BLaER1 (cell line): ENCODE measurements around the gene KRTAP16-1.

ENCODE experiments used
- H3K27ac ChIP-seq: shearing (Covaris generic); formaldehyde crosslinking; 2 replicates; pipeline ENCODE4 v1.8.1; 2022
- H3K27me3 ChIP-seq: shearing (Covaris generic); formaldehyde crosslinking; 2 replicates; pipeline ENCODE4 v1.8.1; 2022
- H3K36me3 ChIP-seq: shearing (Covaris generic); formaldehyde crosslinking; 2 replicates; pipeline ENCODE4 v1.8.1; 2022
- H3K4me1 ChIP-seq: shearing (Covaris generic); formaldehyde crosslinking; 2 replicates; pipeline ENCODE4 v1.8.1; 2022
- H3K4me2 ChIP-seq: shearing (Covaris generic); formaldehyde crosslinking; 2 replicates; pipeline ENCODE4 v1.8.1; 2022
- H3K4me3 ChIP-seq: shearing (Covaris generic); formaldehyde crosslinking; 2 replicates; pipeline ENCODE4 v1.8.1; 2022
- H3K9ac ChIP-seq: shearing (Covaris generic); formaldehyde crosslinking; 2 replicates; pipeline ENCODE4 v1.8.1; 2022
- H3K9me3 ChIP-seq: shearing (Covaris generic); formaldehyde crosslinking; 2 replicates; pipeline ENCODE4 v1.8.1; 2022
- H4K20me1 ChIP-seq: shearing (Covaris generic); formaldehyde crosslinking; 2 replicates; pipeline ENCODE4 v1.8.1; 2022
- Cebpa-rat ChIP-seq: shearing (Covaris generic); IDR thresholded peaks from 2 replicates; pipeline ENCODE4 v1.8.1; 2022

KRTAP16-1 gene

GRCh38 chr17:41331606-41332005 is 22.5 kb upstream of the KRTAP16-1 start:
- Histone ChIP-seq H3K9ac (no peak overlapping the region), H3K4me2 (no peak overlapping the region), H3K36me3 (no peaks in the 10 kb centered on the region), H3K4me3 (no peak overlapping the region), H3K27me3 (no peaks in the 10 kb centered on the region), H3K4me1 (peaks cover 21% of the 10 kb centered on the region), H3K27ac (no peak overlapping the region), H4K20me1 (no peaks in the 10 kb centered on the region), H3K9me3 (no peaks in the 10 kb centered on the region)
- TF ChIP-seq Cebpa-rat, result no peak

- no peak overlapping the region for H3K4me2 ChIP-seq
- no peaks in the 10 kb centered on the region for H3K36me3 ChIP-seq
- no peaks in the 10 kb centered on the region for H3K9me3 ChIP-seq
- H3K4me3 ChIP-seq, result no peak overlapping the region
- peaks cover 20% of the 10 kb centered on the region for H3K4me1 ChIP-seq
- H3K27me3 ChIP-seq, result no peaks in the 10 kb centered on the region
- no peak for TF ChIP-seq Cebpa-rat
- no peaks in the 10 kb centered on the region for H4K20me1 ChIP-seq
- H3K9ac ChIP-seq, result no peak overlapping the region
- no peak overlapping the region for H3K27ac ChIP-seq
Observed at GRCh38 chr17:41329279-41329948, 20.3 kb upstream of the KRTAP16-1 start.

GRCh38 chr17:41328207-41328606 is 19.1 kb upstream of the KRTAP16-1 start:
- Histone ChIP-seq H3K4me2 (no peak overlapping the region), H3K4me3 (no peak overlapping the region), H3K4me1 (peaks cover 12% of the 10 kb centered on the region), H4K20me1 (no peaks in the 10 kb centered on the region), H3K27me3 (no peaks in the 10 kb centered on the region), H3K9me3 (no peaks in the 10 kb centered on the region), H3K9ac (no peak overlapping the region), H3K36me3 (no peaks in the 10 kb centered on the region), H3K27ac (no peak overlapping the region; the same call in 1 of the 2 replicates)
- TF ChIP-seq Cebpa-rat, result no peak

GRCh38 chr17:41327411-41328120 is 18.5 kb upstream of the KRTAP16-1 start:
- no peaks in the 10 kb centered on the region for H4K20me1 ChIP-seq
- peak overlapping the region; percentile 15; the same call in 1 of the 2 replicates for H3K4me2 ChIP-seq
- no peak overlapping the region for H3K9ac ChIP-seq
- peaks cover 12% of the 10 kb centered on the region for H3K4me1 ChIP-seq
- no peak overlapping the region; the same call in 1 of the 2 replicates for H3K27ac ChIP-seq
- H3K4me3 ChIP-seq, result no peak overlapping the region
- TF ChIP-seq Cebpa-rat, result no peak
- H3K27me3 ChIP-seq, result no peaks in the 10 kb centered on the region
- no peaks in the 10 kb centered on the region for H3K36me3 ChIP-seq
- no peaks in the 10 kb centered on the region for H3K9me3 ChIP-seq

- peaks cover 12% of the 10 kb centered on the region for H3K4me1 ChIP-seq
- no peak for TF ChIP-seq Cebpa-rat
- H3K36me3 ChIP-seq, result no peaks in the 10 kb centered on the region
- 0 out of 2 replicates have a peak overlapping the region, but pooled peaks have one; percentile 8 for H3K27ac ChIP-seq
- no peaks in the 10 kb centered on the region for H4K20me1 ChIP-seq
- no peak overlapping the region for H3K9ac ChIP-seq
- H3K27me3 ChIP-seq, result no peaks in the 10 kb centered on the region
- no peaks in the 10 kb centered on the region for H3K9me3 ChIP-seq
- H3K4me3 ChIP-seq, result no peak overlapping the region
- peak overlapping the region; percentile 15; the same call in 1 of the 2 replicates for H3K4me2 ChIP-seq
Observed at GRCh38 chr17:41326173-41327145, 17.4 kb upstream of the KRTAP16-1 start.

- 0 out of 2 replicates have a peak overlapping the region, but pooled peaks have one; percentile 8 for H3K27ac ChIP-seq
- H3K27me3 ChIP-seq, result no peaks in the 10 kb centered on the region
- TF ChIP-seq Cebpa-rat, result no peak
- H3K36me3 ChIP-seq, result no peaks in the 10 kb centered on the region
- peaks cover 12% of the 10 kb centered on the region for H3K4me1 ChIP-seq
- no peak overlapping the region for H3K4me3 ChIP-seq
- no peak overlapping the region for H3K9ac ChIP-seq
- no peaks in the 10 kb centered on the region for H4K20me1 ChIP-seq
- H3K4me2 ChIP-seq, result no peak overlapping the region
- peaks cover 3% of the 10 kb centered on the region for H3K9me3 ChIP-seq
Observed at GRCh38 chr17:41325611-41326010, 16.5 kb upstream of the KRTAP16-1 start.

- H3K9ac ChIP-seq, result no peak overlapping the region
Observed at GRCh38 chr17:41325126-41325525, 16.0 kb upstream of the KRTAP16-1 start.

GRCh38 chr17:41324180-41325075 is 15.3 kb upstream of the KRTAP16-1 start:
- Histone ChIP-seq H3K27me3 (no peaks in the 10 kb centered on the region), H3K9ac (no peak overlapping the region), H3K4me1 (peaks cover 12% of the 10 kb centered on the region), H4K20me1 (no peaks in the 10 kb centered on the region), H3K36me3 (no peaks in the 10 kb centered on the region), H3K4me3 (no peak overlapping the region), H3K4me2 (no peak overlapping the region), H3K9me3 (peaks cover 15% of the 10 kb centered on the region), H3K27ac (no peak overlapping the region)
- TF ChIP-seq Cebpa-rat, result no peak

More at GRCh38 chr17:41325126-41325525, 16.0 kb upstream of the KRTAP16-1 start:
- no peaks in the 10 kb centered on the region for H3K36me3 ChIP-seq
- peaks cover 8% of the 10 kb centered on the region for H3K9me3 ChIP-seq
- H3K4me3 ChIP-seq, result no peak overlapping the region
- H3K27ac ChIP-seq, result no peak overlapping the region
- no peaks in the 10 kb centered on the region for H3K27me3 ChIP-seq
- no peak overlapping the region for H3K4me2 ChIP-seq
- TF ChIP-seq Cebpa-rat, result no peak
- H3K4me1 ChIP-seq, result peaks cover 12% of the 10 kb centered on the region
- no peaks in the 10 kb centered on the region for H4K20me1 ChIP-seq
